OCI-LY1 (cell line): ENCODE measurements around the gene FNDC5.

Experiments
- H2AFZ ChIP-seq: fragments of 200-600 bp; sonication (generic), shearing (Covaris generic); 2 replicates; pipeline ENCODE4 v1.6.0; 2014; ENCODE audit warnings: antibody characterized with exemption, mild to moderate bottlenecking, low read length
- H3F3A ChIP-seq: fragments of 200-600 bp; sonication (generic), shearing (Covaris generic); 2 replicates; pipeline ENCODE4 v1.6.0; 2014; ENCODE audit warnings: mild to moderate bottlenecking, antibody characterized with exemption, low read length, moderate library complexity; ENCODE audit not compliant: insufficient read depth
- H3K27ac ChIP-seq: fragments of 200-600 bp; sonication (generic); 2 replicates; pipeline ENCODE4 v1.5.1; 2014; ENCODE audit warnings: low read length, mixed run types, mild to moderate bottlenecking, low read depth; ENCODE audit not compliant: poor library complexity, severe bottlenecking
- H3K27me3 ChIP-seq: fragments of 200-600 bp; sonication (generic); 2 replicates; pipeline ENCODE4 v1.6.0; 2014; ENCODE audit warnings: antibody characterized with exemption, mild to moderate bottlenecking, low read length, moderate library complexity; ENCODE audit not compliant: insufficient read depth
- H3K36me3 ChIP-seq: fragments of 200-600 bp; sonication (generic); 2 replicates; pipeline ENCODE4 v1.6.1; 2014; ENCODE audit warnings: mild to moderate bottlenecking, antibody characterized with exemption, low read length, moderate library complexity, mixed read lengths; ENCODE audit not compliant: insufficient read depth
- H3K4me1 ChIP-seq: fragments of 200-600 bp; sonication (generic); 2 replicates; pipeline ENCODE4 v1.5.1; 2014; ENCODE audit warnings: mild to moderate bottlenecking, low read length, moderate library complexity; ENCODE audit not compliant: insufficient read depth, severe bottlenecking
- H3K4me2 ChIP-seq: fragments of 200-600 bp; sonication (generic), shearing (Covaris generic); 2 replicates; pipeline ENCODE4 v1.6.1; 2014; ENCODE audit warnings: low read length
- H3K4me3 ChIP-seq: fragments of 200-600 bp; sonication (generic); 2 replicates; pipeline ENCODE4 v1.5.1; 2014; ENCODE audit warnings: low read length, low read depth, mild to moderate bottlenecking, mixed read lengths; ENCODE audit not compliant: poor library complexity, severe bottlenecking
- H3K79me2 ChIP-seq: fragments of 200-600 bp; shearing (Covaris generic); 2 replicates; pipeline ENCODE4 v1.6.1; 2016; ENCODE audit warnings: mixed run types, low read length, mixed read lengths; ENCODE audit not compliant: insufficient read depth
- H3K9ac ChIP-seq: fragments of 200-600 bp; sonication (generic), shearing (Covaris generic); 2 replicates; pipeline ENCODE4 v1.6.1; 2014; ENCODE audit warnings: mild to moderate bottlenecking, low read length, mixed read lengths
- H3K9me2 ChIP-seq: fragments of 200-600 bp; sonication (generic), shearing (Covaris generic); 2 replicates; pipeline ENCODE4 v1.6.1; 2014; ENCODE audit warnings: low read depth, mild to moderate bottlenecking, low read length, mixed read lengths
- H3K9me3 ChIP-seq: fragments of 200-600 bp; shearing (Covaris generic); 2 replicates; pipeline ENCODE4 v1.6.1; 2014; ENCODE audit warnings: low read length, mixed read lengths
- H4K20me1 ChIP-seq: fragments of 200-600 bp; sonication (generic), shearing (Covaris generic); 2 replicates; pipeline ENCODE4 v1.6.0; 2016; ENCODE audit warnings: mild to moderate bottlenecking, low read length; ENCODE audit not compliant: insufficient read depth
- CTCF ChIP-seq: fragments of 200-600 bp; sonication (generic), shearing (Covaris generic); IDR thresholded peaks from 2 replicates; pipeline ENCODE4 v1.5.1; 2017; ENCODE audit warnings: mild to moderate bottlenecking, antibody characterized with exemption, low read length, moderate library complexity, mixed read lengths
- EZH2 ChIP-seq: fragments of 200-600 bp; sonication (generic), shearing (Covaris generic); IDR thresholded peaks from 2 replicates; pipeline ENCODE4 v1.8.0; 2017; ENCODE audit warnings: borderline replicate concordance, mixed run types, mild to moderate bottlenecking, antibody characterized with exemption, low read length, moderate library complexity, mixed read lengths

The FNDC5 gene

GRCh38 chr1:32817159-32817814 lies 53.4 kb downstream of the FNDC5 start, which contains the start of the genes S100PBP and YARS1:
TSS of gene S100PBP (plus strand) at chr1:32817653. CDS start at chr1:32826100, 8,447 bp downstream.
TSS of gene YARS1 (minus strand) at chr1:32817358. CDS start at chr1:32817244, 114 bp downstream.
- no peaks in the 10 kb centered on the region for H3F3A ChIP-seq
- H3K4me2 ChIP-seq, result peak within 1 kb of the TSS; percentile 68
- peak within 1 kb of the TSS; percentile 69 for H3K27ac ChIP-seq
- H3K79me2 ChIP-seq, result peaks cover 44% of the 10 kb centered on the region
- peak within 1 kb of the TSS; percentile 93 for H3K9ac ChIP-seq
- H4K20me1 ChIP-seq, result no peaks in the 10 kb centered on the region
- TF ChIP-seq CTCF, result no peak
- TF ChIP-seq EZH2, result no peak
- H3K27me3 ChIP-seq, result no peaks in the 10 kb centered on the region
- no peaks in the 10 kb centered on the region for H3K9me3 ChIP-seq
- H3K4me3 ChIP-seq, result peak within 1 kb of the TSS; percentile 99
- no peak within 1 kb of the TSS for H2AFZ ChIP-seq
- H3K4me1 ChIP-seq, result peaks cover 41% of the 10 kb centered on the region
- peaks cover 29% of the 10 kb centered on the region for H3K36me3 ChIP-seq
- no peaks in the 10 kb centered on the region for H3K9me2 ChIP-seq

GRCh38 chr1:32816676-32817158 lies 54.0 kb downstream of the FNDC5 start:
- peaks cover 49% of the 10 kb centered on the region for H3K79me2 ChIP-seq
- H3K4me1 ChIP-seq, result peaks cover 39% of the 10 kb centered on the region
- peak overlapping the region; percentile 68 for H3K4me2 ChIP-seq
- no peaks in the 10 kb centered on the region for H3F3A ChIP-seq
- H2AFZ ChIP-seq, result no peak overlapping the region
- H3K27me3 ChIP-seq, result no peaks in the 10 kb centered on the region
- H3K27ac ChIP-seq, result peak overlapping the region; percentile 66
- no peaks in the 10 kb centered on the region for H3K9me3 ChIP-seq
- H3K9ac ChIP-seq, result peak overlapping the region; percentile 93
- peaks cover 34% of the 10 kb centered on the region for H3K36me3 ChIP-seq
- peak overlapping the region; percentile 99 for H3K4me3 ChIP-seq
- H4K20me1 ChIP-seq, result no peaks in the 10 kb centered on the region
- no peak for TF ChIP-seq EZH2
- TF ChIP-seq CTCF, result no peak
- no peaks in the 10 kb centered on the region for H3K9me2 ChIP-seq

- peaks cover 59% of the 10 kb centered on the region for H3K36me3 ChIP-seq
These were observed 56.6 kb downstream of the FNDC5 start for GRCh38 chr1:32813941-32814739.

More at GRCh38 chr1:32813941-32814739, 56.6 kb downstream of the FNDC5 start:
- peaks cover 26% of the 10 kb centered on the region for H3K4me1 ChIP-seq
- H3K27ac ChIP-seq, result no peak overlapping the region
- no peaks in the 10 kb centered on the region for H3K27me3 ChIP-seq
- H3K9me2 ChIP-seq, result no peaks in the 10 kb centered on the region
- H3K4me3 ChIP-seq, result no peak overlapping the region
- no peak for TF ChIP-seq CTCF
- no peak for TF ChIP-seq EZH2
- H3K79me2 ChIP-seq, result peaks cover 53% of the 10 kb centered on the region
- no peaks in the 10 kb centered on the region for H4K20me1 ChIP-seq
- no peaks in the 10 kb centered on the region for H3K9me3 ChIP-seq
- no peak overlapping the region for H3K4me2 ChIP-seq
- H3F3A ChIP-seq, result no peaks in the 10 kb centered on the region
- H3K9ac ChIP-seq, result no peak overlapping the region
- H2AFZ ChIP-seq, result no peak overlapping the region
